MG63 (cell line): ENCODE results near the gene FAAP100. TPM values are rescaled to one million over a fixed set of nuclear protein-coding genes. Genes with fewer than 3 reads are reported as not detected.

Experiments used
- DNase-seq: peaks from one replicate; pipeline ENCODE4 v3.0.0-alpha.2; 2020
- H3K27me3 ChIP-seq: fragments of 250-450 bp; sonication (Bioruptor Pico); 2 replicates; pipeline ENCODE4 v1.5.1; 2020; ENCODE audit warnings: mild to moderate bottlenecking, moderate library complexity
- H3K36me3 ChIP-seq: fragments of 250-450 bp; sonication (Bioruptor Pico); 2 replicates; pipeline ENCODE4 v1.5.1; 2020; ENCODE audit warnings: mild to moderate bottlenecking, moderate library complexity
- H3K4me3 ChIP-seq: fragments of 250-450 bp; sonication (Bioruptor Pico); 2 replicates; pipeline ENCODE4 v1.5.1; 2020; ENCODE audit warnings: mild to moderate bottlenecking, moderate library complexity
- H3K9me3 ChIP-seq: fragments of 250-450 bp; sonication (Bioruptor Pico); 2 replicates; pipeline ENCODE4 v1.5.1; 2020; ENCODE audit warnings: mild to moderate bottlenecking, moderate library complexity
- total RNA-seq: library from RNA; depleted of rRNA; stranded (reverse); fragments of >200 nt; shearing (Covaris generic); gene quantifications from 2 replicates; pipeline ENCODE4 v1.2.3, GENCODE V29; 2014; ENCODE audit warnings: low replicate concordance; rRNA removed

FAAP100 gene
- total RNA-seq, 1 experiment from 2014 or later = 41.7 TPM

- H3K9me3 ChIP-seq = no peaks in the 10 kb centered on the region
- H3K4me3 ChIP-seq = no peak overlapping the region
- no peak for DNase-seq
- H3K27me3 ChIP-seq = no peaks in the 10 kb centered on the region
- H3K36me3 ChIP-seq = no peaks in the 10 kb centered on the region
Observed at GRCh38 chr17:81494626-81495377, 57.4 kb downstream of the FAAP100 start.

- Histone ChIP-seq H3K27me3 (no peaks in the 10 kb centered on the region), H3K9me3 (no peaks in the 10 kb centered on the region), H3K36me3 (no peaks in the 10 kb centered on the region), H3K4me3 (no peak overlapping the region)
- DNase-seq = no peak
Observed at GRCh38 chr17:81493198-81494038, 58.7 kb downstream of the FAAP100 start.

- Histone ChIP-seq H3K27me3 (no peaks in the 10 kb centered on the region), H3K4me3 (no peak overlapping the region), H3K36me3 (no peaks in the 10 kb centered on the region), H3K9me3 (no peaks in the 10 kb centered on the region)
- no peak for DNase-seq
Observed at GRCh38 chr17:81492706-81493105, 59.4 kb downstream of the FAAP100 start.

GRCh38 chr17:81492202-81492601, 60.0 kb downstream of the FAAP100 start:
- H3K36me3 ChIP-seq = no peaks in the 10 kb centered on the region
- H3K27me3 ChIP-seq = no peaks in the 10 kb centered on the region
- no peak for DNase-seq
- H3K4me3 ChIP-seq = no peak overlapping the region
- no peaks in the 10 kb centered on the region for H3K9me3 ChIP-seq

- DNase-seq = no peak
- H3K27me3 ChIP-seq = no peaks in the 10 kb centered on the region
- H3K36me3 ChIP-seq = no peaks in the 10 kb centered on the region
- no peaks in the 10 kb centered on the region for H3K9me3 ChIP-seq
- H3K4me3 ChIP-seq = no peak overlapping the region
Observed at GRCh38 chr17:81491761-81492160, 60.4 kb downstream of the FAAP100 start.

GRCh38 chr17:81491181-81491581, 61.0 kb downstream of the FAAP100 start:
- H3K9me3 ChIP-seq = no peaks in the 10 kb centered on the region
- H3K36me3 ChIP-seq = no peaks in the 10 kb centered on the region
- no peaks in the 10 kb centered on the region for H3K27me3 ChIP-seq
- H3K4me3 ChIP-seq = no peak overlapping the region
- no peak for DNase-seq

GRCh38 chr17:81489998-81490992, 61.9 kb downstream of the FAAP100 start:
- no peaks in the 10 kb centered on the region for H3K27me3 ChIP-seq
- no peaks in the 10 kb centered on the region for H3K9me3 ChIP-seq
- H3K36me3 ChIP-seq = no peaks in the 10 kb centered on the region

More at GRCh38 chr17:81489998-81490992, 61.9 kb downstream of the FAAP100 start:
- H3K4me3 ChIP-seq = no peak overlapping the region
- no peak for DNase-seq

Other genes with a start within 250 kb of the FAAP100 start
- gene BAHCC1, start 156.9 kb downstream of the FAAP100 start, total RNA-seq = 3.6 and 10.4 TPM in 2 replicates
- gene ACTG1, start 39.6 kb downstream of the FAAP100 start, total RNA-seq = 5,061 and 6,321 TPM in 2 replicates
- gene FSCN2, start 24.0 kb downstream of the FAAP100 start, total RNA-seq = 0.12 TPM in 1 of 2 replicates, not detected in the other
- gene NPLOC4, start 84.8 kb upstream of the FAAP100 start, total RNA-seq = 109 and 157 TPM in 2 replicates
- 2.6 and 3.7 TPM in 2 replicates for gene TSPAN10, start 84.8 kb upstream of the FAAP100 start, total RNA-seq
- gene PDE6G, start 104.2 kb upstream of the FAAP100 start, total RNA-seq = not detected in 2 replicates
- 61.1 and 64.7 TPM in 2 replicates for gene OXLD1, start 114.3 kb upstream of the FAAP100 start, total RNA-seq
- gene CCDC137, start 114.4 kb upstream of the FAAP100 start, total RNA-seq = 55.2 and 133 TPM in 2 replicates
- gene ARL16, start 131.4 kb upstream of the FAAP100 start, total RNA-seq = 35.0 and 47.8 TPM in 2 replicates
- gene HGS, start 131.7 kb upstream of the FAAP100 start, total RNA-seq = 102 and 116 TPM in 2 replicates
- gene MRPL12, start 151.0 kb upstream of the FAAP100 start, total RNA-seq = 146 and 225 TPM in 2 replicates
- 51.4 and 77.6 TPM in 2 replicates for gene SLC25A10, start 159.9 kb upstream of the FAAP100 start, total RNA-seq